HG02938 (cell line): ENCODE data around the gene CRMP1.

Experiments used
- ATAC-seq: cut with Tn5 transposase; IDR thresholded peaks from one replicate; pipeline ENCODE4 v1.9.1; 2021; ENCODE audit warnings: mild to moderate bottlenecking, moderate library complexity; ENCODE audit not compliant: unreplicated experiment

The CRMP1 gene

GRCh38 chr4:5921101-5921980, 28.5 kb upstream of the CRMP1 start:
- ATAC-seq: no peak

- ATAC-seq: no peak
Measured at GRCh38 chr4:5919571-5919970, 26.7 kb upstream of the CRMP1 start.

GRCh38 chr4:5919044-5919443, 26.2 kb upstream of the CRMP1 start:
- ATAC-seq: no peak

- ATAC-seq: no peak
Measured at GRCh38 chr4:5918331-5918985, 25.6 kb upstream of the CRMP1 start.

GRCh38 chr4:5917672-5918071, 24.8 kb upstream of the CRMP1 start:
- ATAC-seq: no peak

GRCh38 chr4:5916229-5916628, 23.3 kb upstream of the CRMP1 start:
- ATAC-seq: no peak

- ATAC-seq: no peak
Measured at GRCh38 chr4:5913454-5913853, 20.6 kb upstream of the CRMP1 start.

GRCh38 chr4:5912614-5913019, 19.7 kb upstream of the CRMP1 start:
- ATAC-seq: no peak

- ATAC-seq: no peak
Measured at GRCh38 chr4:5908876-5909427, 16.1 kb upstream of the CRMP1 start.

- ATAC-seq: no peak
Measured at GRCh38 chr4:5906191-5906590, 13.3 kb upstream of the CRMP1 start.

- no peak for ATAC-seq
Measured at GRCh38 chr4:5905714-5906113, 12.8 kb upstream of the CRMP1 start.

- no peak for ATAC-seq
Measured at GRCh38 chr4:5900844-5901243, 8.0 kb upstream of the CRMP1 start.

GRCh38 chr4:5899881-5900280, 7.0 kb upstream of the CRMP1 start:
- ATAC-seq: no peak

- no peak for ATAC-seq
Measured at GRCh38 chr4:5899396-5899795, 6.5 kb upstream of the CRMP1 start.

GRCh38 chr4:5897674-5898073, 4.8 kb upstream of the CRMP1 start:
- ATAC-seq: no peak

- ATAC-seq: no peak
Measured at GRCh38 chr4:5895287-5895686, 2.4 kb upstream of the CRMP1 start.

- ATAC-seq: no peak
Measured at GRCh38 chr4:5894266-5894665, 1.4 kb upstream of the CRMP1 start.

GRCh38 chr4:5893591-5893990, 705 bp upstream of the CRMP1 start:
- no peak for ATAC-seq

- no peak for ATAC-seq
Measured at GRCh38 chr4:5892323-5893003, 423 bp downstream of the CRMP1 start.

GRCh38 chr4:5891563-5892322, 1.1 kb downstream of the CRMP1 start:
- no peak for ATAC-seq
